HCT116 (cell line): ENCODE results near the gene SIPA1L3. TPM values are rescaled to one million over a fixed set of nuclear protein-coding genes. Genes with fewer than 3 reads are reported as not detected.

ENCODE experiments used
- ATAC-seq: fragments of 200-7000 bp; cut with Tn5 transposase; 2 replicates; pipeline ENCODE4 v1.9.1; 2020; ENCODE audit warnings: mild to moderate bottlenecking, moderate library complexity
- BruUV-seq: library from RNA; stranded (reverse); fragments of 400-500 nt; replicated peaks from 2 replicates; lab custom pipeline; 2021; lab: Mats Ljungman, UMichigan
- CTCF ChIA-PET: fragments of 300-600 bp; sonication (Branson Sonifier 250); formaldehyde crosslinking; loops from one replicate; lab custom pipeline; 2021; ENCODE audit warnings: antibody characterized with exemption; lab: Charles Lee
- POLR2A ChIA-PET: fragments of 300-600, 350-600 bp; sonication (Branson Sonifier 250); formaldehyde crosslinking; loops from one replicate; lab custom pipeline; 2021; ENCODE audit warnings: antibody characterized with exemption; lab: Charles Lee
- RAD21 ChIA-PET, 2 experiments: fragments of 300-600 bp; sonication (Branson Sonifier 250); formaldehyde crosslinking; loops; one replicate each; lab custom pipeline; 2023; ENCODE audit warnings: low total read pairs in 2 of 2; ENCODE audit not compliant: uncharacterized antibody in 2 of 2, unreplicated experiment in 2 of 2, low non-redundant PET in 1 of 2; lab: Charles Lee
- DNase-seq: peaks from one replicate; pipeline ENCODE4 v3.0.0-alpha.2; 2010; ENCODE audit warnings: low read depth, low spot score
- H2AFZ ChIP-seq: fragments of 200-600 bp; shearing (Covaris generic), sonication (generic); 2 replicates; pipeline ENCODE4 v1.6.1; 2017; ENCODE audit warnings: low read depth, mixed run types, mixed read lengths, antibody characterized with exemption, low read length; ENCODE audit not compliant: poor library complexity, severe bottlenecking
- H3K27ac ChIP-seq: 2 replicates; pipeline ENCODE4 v1.5.1; 2012; ENCODE audit warnings: low read depth, low read length
- H3K27me3 ChIP-seq: fragments of 200-600 bp; sonication (generic); 2 replicates; pipeline ENCODE4 v1.6.1; 2016; ENCODE audit warnings: mixed run types, low read length, mixed read lengths; ENCODE audit not compliant: insufficient read depth
- H3K36me3 ChIP-seq, 2 experiments: fragments of 200-500 bp in 1 of 2; fragments of 200-600 bp in 1 of 2; sonication (Bioruptor generic) in 1 of 2; sonication (generic) in 1 of 2; 2 replicates each; pipeline versions ENCODE4 v1.5.1 to v1.6.1; 2014 to 2016; ENCODE audit warnings: low read length in 2 of 2, inconsistent platforms in 1 of 2, mixed read lengths in 1 of 2, mixed run types in 1 of 2; ENCODE audit not compliant: insufficient read depth in 2 of 2, control insufficient read depth in 1 of 2
- H3K4me1 ChIP-seq, 2 experiments: fragments of 200-600 bp in 1 of 2; sonication (generic) in 1 of 2; 2 replicates each; pipeline versions ENCODE4 v1.5.1 to v1.6.1; 2012 to 2017; ENCODE audit warnings: low read length in 2 of 2, inconsistent platforms in 1 of 2, mild to moderate bottlenecking in 1 of 2, mixed read lengths in 1 of 2, mixed run types in 1 of 2, moderate library complexity in 1 of 2; ENCODE audit not compliant: insufficient read depth in 2 of 2, control insufficient read depth in 1 of 2
- H3K4me2 ChIP-seq: fragments of 200-600 bp; sonication (generic); 2 replicates; pipeline ENCODE4 v1.6.1; 2017; ENCODE audit warnings: mixed run types, low read length, mixed read lengths
- H3K4me3 ChIP-seq, 2 experiments: fragments of 200-600 bp in 1 of 2; sonication (generic) in 1 of 2; replicated peaks in 1 of 2; 2 replicates each; pipeline ENCODE4 v1.5.1; 2011 to 2016; ENCODE audit warnings: low read length in 2 of 2, control low read depth in 1 of 2, low read depth in 1 of 2, mild to moderate bottlenecking in 1 of 2, mixed read lengths in 1 of 2, mixed run types in 1 of 2
- H3K79me2 ChIP-seq: fragments of 200-600 bp; sonication (generic); 2 replicates; pipeline ENCODE4 v1.6.1; 2017; ENCODE audit warnings: mild to moderate bottlenecking, mixed run types, low read length, moderate library complexity, mixed read lengths; ENCODE audit not compliant: insufficient read depth
- H3K9ac ChIP-seq: fragments of 200-600 bp; sonication (generic); 2 replicates; pipeline ENCODE4 v1.6.1; 2016; ENCODE audit warnings: low read length, mixed read lengths
- H3K9me2 ChIP-seq: fragments of 200-600 bp; sonication (generic), shearing (Covaris generic); 2 replicates; pipeline ENCODE4 v1.6.1; 2017; ENCODE audit warnings: mixed run types, mild to moderate bottlenecking, moderate library complexity; ENCODE audit not compliant: insufficient read depth
- H3K9me3 ChIP-seq, 2 experiments: fragments of 200-500 bp in 1 of 2; fragments of 200-600 bp in 1 of 2; sonication (Bioruptor generic) in 1 of 2; sonication (generic) in 1 of 2; 2 replicates each; pipeline ENCODE4 v1.6.1; 2014 to 2017; ENCODE audit warnings: low read length in 2 of 2, mixed read lengths in 2 of 2, inconsistent platforms in 1 of 2, low read depth in 1 of 2, mild to moderate bottlenecking in 1 of 2, mixed run types in 1 of 2, moderate library complexity in 1 of 2; ENCODE audit not compliant: control insufficient read depth in 1 of 2, insufficient read depth in 1 of 2
- H4K20me1 ChIP-seq: fragments of 200-600 bp; sonication (generic), shearing (Covaris generic); 2 replicates; pipeline ENCODE4 v1.6.1; 2017; ENCODE audit warnings: mixed run types, mild to moderate bottlenecking, moderate library complexity; ENCODE audit not compliant: insufficient read depth
- CBX3 ChIP-seq: IDR thresholded peaks from 2 replicates; pipeline ENCODE4 v1.6.1; 2012; ENCODE audit warnings: low read depth
- CEBPB ChIP-seq: IDR thresholded peaks from 2 replicates; pipeline ENCODE4 v1.6.1; 2012; ENCODE audit warnings: low read depth
- EGR1 ChIP-seq: IDR thresholded peaks from 2 replicates; pipeline ENCODE4 v1.6.1; 2012; ENCODE audit warnings: low read depth
- EZH2 ChIP-seq: fragments of 200-600 bp; sonication (generic); IDR thresholded peaks from 2 replicates; pipeline ENCODE4 v1.6.1; 2017; ENCODE audit warnings: antibody characterized with exemption, mixed run types
- EZH2phosphoT487 ChIP-seq: fragments of 200-600 bp; IDR thresholded peaks from 2 replicates; pipeline ENCODE4 v1.6.1; 2018; ENCODE audit warnings: antibody characterized with exemption, borderline replicate concordance
- MAX ChIP-seq: IDR thresholded peaks from 2 replicates; pipeline ENCODE4 v1.6.1; 2012
- POLR2A ChIP-seq: IDR thresholded peaks from 2 replicates; pipeline ENCODE4 v1.7.0; 2011; ENCODE audit warnings: borderline replicate concordance; ENCODE audit not compliant: insufficient read depth, insufficient read length; ENCODE audit errors: extremely low read depth
- RAD21 ChIP-seq: IDR thresholded peaks from 2 replicates; pipeline ENCODE4 v1.6.1; 2012; ENCODE audit warnings: low read depth, mild to moderate bottlenecking
- SIN3A ChIP-seq: IDR thresholded peaks from 2 replicates; pipeline ENCODE4 v1.6.1; 2012; ENCODE audit warnings: low read depth
- SRF ChIP-seq: IDR thresholded peaks from 2 replicates; pipeline ENCODE4 v1.6.1; 2012; ENCODE audit warnings: low read depth
- ZFX ChIP-seq: fragments of 450-650 bp; IDR thresholded peaks from 2 replicates; pipeline ENCODE4 v1.6.1; 2017
- intact Hi-C: fragments of 100-400 bp; cut with micrococcal nuclease; formaldehyde crosslinking; loops from 2 replicates; pipeline ENCODE4 v1.10.0; 2022
- total RNA-seq: library from RNA; stranded (reverse); gene quantifications from one replicate; pipeline ENCODE4 v1.2.1, GENCODE V29; 2021; ENCODE audit not compliant: unreplicated experiment

Gene SIPA1L3
- total RNA-seq, 1 experiment from 2014 or later = 41.8 TPM

GRCh38 chr19:38206928-38207327 is 299.9 kb downstream of the SIPA1L3 start:
- ChIA-PET POLR2A (no interaction called here), CTCF (no interaction called here), RAD21 (no interaction called here)
- no peak for ATAC-seq
- Histone ChIP-seq H3K4me3 (no peak overlapping the region), H4K20me1 (no peaks in the 10 kb centered on the region), H3K79me2 (no peaks in the 10 kb centered on the region), H3K36me3 (no peaks in the 10 kb centered on the region), H3K4me1 (peaks cover 0 to 7% of the 10 kb centered on the region in 2 experiments; a peak in 1 of 4 replicates)
- intact Hi-C loops = no loop called here
- no peak for TF ChIP-seq ZFX
- TF ChIP-seq EZH2phosphoT487 = no peak
- TF ChIP-seq, all 23 proteins: peak for 0
- H3K9ac ChIP-seq = no peak overlapping the region
- H3K27me3 ChIP-seq = no peaks in the 10 kb centered on the region
- BruUV-seq = no TSS peak
- no peak overlapping the region for H3K27ac ChIP-seq
- H3K9me2 ChIP-seq = no peaks in the 10 kb centered on the region
- no peak overlapping the region for H3K4me2 ChIP-seq
- no peak overlapping the region for H2AFZ ChIP-seq
- no peak for DNase-seq
- no peaks in the 10 kb centered on the region for H3K9me3 ChIP-seq

DNA sequence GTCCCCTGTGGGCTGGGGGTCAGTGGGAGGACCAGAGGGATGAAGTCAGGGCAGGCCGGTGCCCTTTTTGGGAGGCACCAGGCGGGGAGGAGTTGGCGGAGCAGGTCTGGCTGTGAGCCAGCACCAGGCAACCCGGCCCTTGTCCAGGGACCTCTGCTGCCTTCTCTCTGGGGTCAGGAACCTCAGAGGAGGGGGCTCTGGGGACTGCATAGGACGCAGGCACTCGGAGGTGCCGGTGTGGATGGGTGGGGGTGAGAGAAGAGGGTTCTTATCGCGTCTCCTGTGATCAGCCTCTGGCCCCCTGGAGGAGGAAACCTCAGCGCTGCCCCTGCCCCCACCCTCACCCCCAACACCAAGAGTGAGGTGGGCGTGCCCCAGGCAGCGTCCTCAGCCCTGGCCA is 300.5 kb downstream of the SIPA1L3 start:
- Histone ChIP-seq H3K27me3 (no peaks in the 10 kb centered on the region), H3K4me1 (peaks cover 0 to 7% of the 10 kb centered on the region in 2 experiments; a peak in 1 of 4 replicates), H2AFZ (no peak overlapping the region), H3K36me3 (no peaks in the 10 kb centered on the region), H3K9ac (no peak overlapping the region), H3K9me3 (no peaks in the 10 kb centered on the region), H3K9me2 (no peaks in the 10 kb centered on the region), H3K4me3 (no peak overlapping the region), H4K20me1 (no peaks in the 10 kb centered on the region), H3K4me2 (no peak overlapping the region), H3K27ac (no peak overlapping the region), H3K79me2 (no peaks in the 10 kb centered on the region)
- no TSS peak for BruUV-seq
- ChIA-PET RAD21 (no interaction called here), CTCF (no interaction called here), POLR2A (no interaction called here)
- TF ChIP-seq MAX (no peak), CEBPB (no peak), CBX3 (no peak), SIN3A (no peak), SRF (no peak), EGR1 (no peak), EZH2 (no peak), RAD21 (no peak), POLR2A (no peak)
- DNase-seq = no peak
- intact Hi-C loops = no loop called here
- no peak for ATAC-seq
